HAP-1 (cell line): Measurements from ENCODE around the gene GDPD5.

ENCODE experiments used
- DNase-seq, 2 experiments: peaks; one replicate each; pipeline ENCODE4 v3.0.0-alpha.2; 2016 to 2020; ENCODE audit warnings: low spot score in 2 of 2
- H3K27me3 ChIP-seq: fragments of 250-450 bp; sonication (Bioruptor Pico); 2 replicates; pipeline ENCODE4 v1.5.1; 2020; ENCODE audit warnings: low read depth, mild to moderate bottlenecking, moderate library complexity
- H3K36me3 ChIP-seq: fragments of 250-450 bp; sonication (Bioruptor Pico); replicated peaks from 2 replicates; pipeline ENCODE4 v1.5.1; 2020; ENCODE audit warnings: mild to moderate bottlenecking
- H3K4me1 ChIP-seq: fragments of 250-450 bp; sonication (Bioruptor Pico); 2 replicates; pipeline ENCODE4 v1.5.1; 2020; ENCODE audit warnings: mild to moderate bottlenecking
- H3K4me3 ChIP-seq: fragments of 250-450 bp; sonication (Bioruptor Pico); 2 replicates; pipeline ENCODE4 v1.5.1; 2020; ENCODE audit warnings: mild to moderate bottlenecking, moderate library complexity
- H3K9me3 ChIP-seq: fragments of 250-450 bp; sonication (Bioruptor Pico); 2 replicates; pipeline ENCODE4 v1.5.1; 2020; ENCODE audit warnings: mild to moderate bottlenecking, moderate library complexity
- in situ Hi-C: fragments of 300-500 bp; cut with MboI; formaldehyde crosslinking; loops from 3 replicates; pipeline ENCODE4 v1.14.3; 2020; ENCODE audit warnings: low sequenced_read_pairs, inconsistent platforms, mixed read lengths

GDPD5 gene

DNA sequence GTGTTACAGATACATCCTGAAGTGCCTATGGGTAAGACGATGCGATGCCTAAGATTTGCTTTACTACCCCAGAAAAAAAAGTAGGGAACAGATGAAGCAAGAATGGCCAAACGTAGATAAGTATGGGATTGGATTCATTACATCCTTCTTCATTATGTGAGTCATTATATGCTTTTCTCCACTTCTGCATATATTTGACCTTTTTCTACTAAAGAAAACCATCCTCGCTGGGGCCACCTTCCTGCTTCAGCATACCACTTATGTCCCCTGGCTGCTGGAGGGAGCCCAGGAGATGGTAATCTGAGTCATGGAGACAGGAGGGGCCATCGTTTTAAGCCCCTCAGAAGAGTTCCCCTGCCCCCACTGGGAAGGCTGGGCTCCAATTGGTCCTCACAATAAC, 78.3 kb downstream of the GDPD5 start:
- Histone ChIP-seq H3K36me3 (no peaks in the 10 kb centered on the region), H3K9me3 (no peaks in the 10 kb centered on the region; the same call in 1 of the 2 replicates), H3K4me3 (no peak overlapping the region), H3K27me3 (no peaks in the 10 kb centered on the region), H3K4me1 (no peaks in the 10 kb centered on the region)
- no peak for DNase-seq
- in situ Hi-C loops = loop anchor here (5.0 kb wide), 1 partner anchor 90 kb away; no protein-coding TSS in a partner anchor

DNA sequence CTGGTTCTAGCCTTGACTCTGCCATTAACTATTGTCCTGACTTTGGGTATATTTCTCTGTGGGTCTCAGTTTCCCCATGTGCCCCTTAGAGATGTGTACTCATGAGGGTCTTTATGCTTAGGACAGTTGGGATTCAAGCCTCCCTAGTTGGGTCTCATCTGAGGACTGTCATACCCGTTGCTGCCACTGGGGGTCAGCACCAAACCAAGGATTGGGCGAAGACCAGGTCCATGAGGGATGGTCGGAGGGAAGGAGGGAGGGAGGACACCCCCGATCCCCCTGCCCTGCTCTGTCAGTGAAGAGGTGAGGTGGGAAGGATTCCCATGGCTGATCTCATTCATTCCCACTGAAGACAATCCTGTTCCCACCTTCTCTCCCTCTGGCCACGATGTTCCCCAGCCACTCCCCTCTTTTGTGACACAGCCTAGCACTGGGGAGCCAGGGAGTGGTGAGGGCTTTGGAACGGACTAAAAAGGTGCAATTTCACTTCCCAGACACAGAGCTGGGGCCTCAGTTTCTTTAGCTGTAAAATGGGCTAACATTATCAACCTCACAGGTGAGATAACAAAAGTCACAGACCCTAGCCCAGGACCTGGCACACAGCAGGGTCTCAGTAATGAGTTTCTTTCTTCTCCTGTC, 80.3 kb downstream of the GDPD5 start:
- Histone ChIP-seq H3K27me3 (no peaks in the 10 kb centered on the region), H3K9me3 (no peaks in the 10 kb centered on the region)
- in situ Hi-C loops = loop anchor here (5.0 kb wide), 1 partner anchor 92 kb away; no protein-coding TSS in a partner anchor

DNA sequence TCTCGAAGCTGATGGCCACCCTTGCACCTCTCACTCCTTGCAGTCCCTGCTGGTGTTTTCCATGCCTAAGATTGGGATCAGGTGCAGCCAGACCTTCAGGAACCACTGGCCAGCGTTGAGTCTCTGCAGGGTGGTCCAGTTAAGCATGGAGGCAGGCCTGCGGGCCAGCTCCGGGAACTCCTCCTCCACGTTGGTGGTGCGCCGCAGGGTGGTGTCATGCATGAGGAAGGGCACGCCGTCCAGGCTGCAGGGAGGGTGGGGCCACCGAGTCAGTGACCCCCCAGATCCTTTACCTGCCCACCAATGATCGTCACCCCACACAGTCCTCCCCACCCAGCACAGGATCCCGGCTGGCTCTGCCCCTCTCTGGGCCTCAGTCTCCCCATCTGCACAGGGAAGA, 82.7 kb downstream of the GDPD5 start:
- no peak overlapping the region for H3K4me3 ChIP-seq
- no peaks in the 10 kb centered on the region for H3K27me3 ChIP-seq
- no peak for DNase-seq
- no peaks in the 10 kb centered on the region for H3K36me3 ChIP-seq
- in situ Hi-C loops = no loop called here
- no peaks in the 10 kb centered on the region for H3K9me3 ChIP-seq
- no peaks in the 10 kb centered on the region for H3K4me1 ChIP-seq

More for the DNA sequence above, 80.3 kb downstream of the GDPD5 start:
- no peaks in the 10 kb centered on the region for H3K4me1 ChIP-seq
- no peaks in the 10 kb centered on the region for H3K36me3 ChIP-seq
- DNase-seq = peak; percentile 37 to 86
- no peak overlapping the region for H3K4me3 ChIP-seq

DNA sequence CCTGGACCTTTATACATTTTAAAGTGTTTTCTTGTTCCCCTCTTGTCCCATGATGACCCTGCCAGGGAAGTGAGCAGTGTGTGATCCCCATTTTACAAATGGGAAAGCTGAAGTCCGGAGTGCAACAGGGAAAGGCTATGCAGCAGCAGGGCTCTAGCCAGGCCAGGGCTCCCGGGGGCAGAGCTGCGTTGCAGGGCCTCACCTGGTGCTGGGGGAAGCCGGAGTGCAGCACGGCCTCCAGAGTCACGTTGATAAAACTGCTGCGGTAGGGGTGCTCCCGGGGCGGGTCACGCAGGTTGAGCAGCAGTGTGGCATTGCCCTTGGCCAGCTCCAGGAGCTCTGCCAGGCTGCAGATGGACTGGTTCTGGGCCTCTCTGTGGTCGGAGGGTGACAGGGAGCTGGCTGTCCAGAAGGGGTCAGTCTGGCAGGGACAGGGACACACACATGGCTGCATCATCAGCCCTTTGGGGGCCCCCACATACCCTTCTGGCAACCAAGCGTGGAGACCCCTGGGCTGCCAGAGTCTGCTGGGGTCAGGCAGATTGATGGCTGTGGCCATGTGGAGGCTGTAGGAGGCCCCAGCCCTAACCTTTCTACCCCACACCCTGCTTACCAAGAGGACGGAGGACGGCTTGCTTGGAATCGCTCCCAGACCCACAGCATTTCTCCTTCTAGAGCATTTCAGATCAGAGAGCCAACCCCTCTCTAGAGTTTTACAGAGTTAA, 83.4 kb downstream of the GDPD5 start:
- in situ Hi-C loops = no loop called here
- no peak overlapping the region for H3K4me3 ChIP-seq
- H3K36me3 ChIP-seq = no peaks in the 10 kb centered on the region
- no peak for DNase-seq
- H3K27me3 ChIP-seq = no peaks in the 10 kb centered on the region
- no peaks in the 10 kb centered on the region for H3K9me3 ChIP-seq
- no peaks in the 10 kb centered on the region for H3K4me1 ChIP-seq

DNA sequence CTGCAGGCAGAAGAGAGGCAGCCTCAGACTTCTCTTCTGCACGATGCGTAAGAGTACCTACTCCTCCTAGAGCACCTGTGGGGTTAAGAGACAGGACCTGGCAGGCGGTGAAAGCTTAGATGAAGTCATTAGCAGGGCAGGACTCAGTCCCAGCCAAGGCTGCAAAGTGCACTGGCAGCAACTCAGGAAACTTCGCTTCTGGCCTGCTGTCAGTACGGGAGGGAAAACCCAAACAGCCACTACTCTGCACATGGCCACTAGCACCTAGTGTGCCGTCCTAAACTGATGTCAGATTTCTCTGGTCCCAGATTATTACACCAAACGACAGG, 84.0 kb downstream of the GDPD5 start:
- DNase-seq = no peak
- no peaks in the 10 kb centered on the region for H3K9me3 ChIP-seq
- no peaks in the 10 kb centered on the region for H3K36me3 ChIP-seq
- no peaks in the 10 kb centered on the region for H3K4me1 ChIP-seq
- no peaks in the 10 kb centered on the region for H3K27me3 ChIP-seq
- H3K4me3 ChIP-seq = no peak overlapping the region
- in situ Hi-C loops = no loop called here

- no peaks in the 10 kb centered on the region for H3K36me3 ChIP-seq
- H3K4me3 ChIP-seq = no peak overlapping the region
- in situ Hi-C loops = no loop called here
- no peaks in the 10 kb centered on the region for H3K4me1 ChIP-seq
- H3K27me3 ChIP-seq = no peaks in the 10 kb centered on the region
- H3K9me3 ChIP-seq = no peaks in the 10 kb centered on the region
- DNase-seq = no peak
Measured at GRCh38 chr11:75440960-75441803, 84.6 kb downstream of the GDPD5 start.

DNA sequence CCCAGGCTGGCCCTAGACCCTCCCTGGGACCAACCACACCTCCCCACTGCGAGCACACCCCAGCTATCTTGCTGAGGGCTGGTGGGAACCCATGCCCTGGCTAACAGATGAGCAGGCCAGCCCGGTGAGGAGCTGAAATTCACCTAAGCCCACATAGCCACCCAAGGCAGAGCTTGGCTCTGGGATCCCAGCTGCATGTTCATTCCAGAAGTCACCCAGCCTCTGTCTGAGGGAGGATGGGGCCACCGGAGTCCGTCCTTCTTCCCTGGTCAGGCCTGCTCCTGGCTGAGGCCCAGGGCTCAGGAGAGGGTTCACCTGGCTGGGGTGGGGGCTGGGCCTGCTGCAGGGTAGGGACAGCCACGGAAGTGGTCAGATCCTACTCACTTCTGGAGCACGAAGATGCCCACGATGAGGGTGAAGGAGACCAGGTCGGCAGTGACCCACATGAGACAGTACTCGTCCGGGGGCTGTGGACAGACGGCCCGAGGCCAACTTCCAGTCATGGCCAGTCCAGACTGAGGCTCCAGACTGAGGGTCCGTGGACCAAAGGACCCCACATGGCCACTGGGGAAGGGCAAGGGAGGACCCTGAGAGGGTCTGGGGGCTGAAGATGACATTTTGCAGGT, 86.1 kb downstream of the GDPD5 start:
- no peaks in the 10 kb centered on the region for H3K4me1 ChIP-seq
- DNase-seq = no peak
- no peaks in the 10 kb centered on the region for H3K36me3 ChIP-seq
- no peaks in the 10 kb centered on the region for H3K9me3 ChIP-seq
- in situ Hi-C loops = no loop called here
- H3K4me3 ChIP-seq = no peak overlapping the region
- no peaks in the 10 kb centered on the region for H3K27me3 ChIP-seq

DNA sequence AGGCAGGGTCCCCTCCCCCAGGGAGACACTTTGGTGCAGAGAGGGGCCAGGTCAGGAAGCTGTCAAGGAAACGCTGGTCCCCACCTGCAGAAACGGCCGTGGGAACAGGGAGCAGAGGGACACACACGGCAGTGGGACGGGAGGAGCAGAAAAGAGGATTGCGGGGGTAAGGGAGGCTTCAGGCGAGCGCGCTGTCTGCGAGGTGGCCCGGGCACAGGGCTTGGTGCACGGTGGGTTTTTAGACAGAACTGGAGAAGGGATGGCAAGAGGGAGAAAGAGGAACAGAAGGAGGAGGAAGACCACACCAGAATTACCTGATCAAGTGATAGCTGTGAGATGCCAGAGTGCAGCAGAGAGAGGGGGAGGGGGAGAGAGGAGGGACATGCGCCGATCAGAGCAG, 86.7 kb downstream of the GDPD5 start:
- no peaks in the 10 kb centered on the region for H3K27me3 ChIP-seq
- no peak for DNase-seq
- in situ Hi-C loops = no loop called here
- H3K4me1 ChIP-seq = no peaks in the 10 kb centered on the region
- no peak overlapping the region for H3K4me3 ChIP-seq
- no peaks in the 10 kb centered on the region for H3K9me3 ChIP-seq
- H3K36me3 ChIP-seq = no peaks in the 10 kb centered on the region

DNA sequence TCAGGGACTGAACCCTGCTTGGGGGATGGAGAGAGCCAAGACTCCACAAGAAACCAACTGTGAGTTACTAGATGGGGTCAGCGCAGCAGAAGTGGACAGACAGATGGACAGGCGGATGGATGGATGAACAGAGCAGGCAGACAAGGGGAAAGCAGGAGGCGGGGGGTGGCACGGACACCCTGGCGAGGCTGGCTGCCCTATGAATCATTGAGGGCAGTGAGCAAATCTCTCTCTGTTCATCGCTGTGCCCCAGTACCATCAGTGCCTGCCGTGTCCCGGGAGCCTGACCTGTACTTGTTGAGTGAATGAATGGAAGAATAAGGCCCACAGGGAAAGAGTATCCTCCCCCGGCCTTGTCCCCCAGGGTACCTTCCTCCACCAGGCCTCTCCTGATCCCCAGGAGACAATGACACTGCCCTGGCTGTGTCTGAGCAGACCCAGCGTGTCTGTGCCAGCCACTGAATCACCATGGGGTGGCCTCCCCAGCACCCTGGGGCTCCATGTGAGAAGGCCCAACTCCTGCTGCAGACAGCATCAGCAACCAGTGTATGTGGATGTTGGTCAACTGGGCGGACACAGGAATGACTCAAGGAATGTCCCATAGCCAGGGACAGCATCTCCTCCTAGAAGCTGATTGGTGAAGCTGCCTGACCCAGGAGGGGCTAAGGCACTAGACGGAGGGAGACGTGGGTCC, 87.6 kb downstream of the GDPD5 start:
- no peak for DNase-seq
- no peaks in the 10 kb centered on the region for H3K27me3 ChIP-seq
- in situ Hi-C loops = no loop called here

DNA sequence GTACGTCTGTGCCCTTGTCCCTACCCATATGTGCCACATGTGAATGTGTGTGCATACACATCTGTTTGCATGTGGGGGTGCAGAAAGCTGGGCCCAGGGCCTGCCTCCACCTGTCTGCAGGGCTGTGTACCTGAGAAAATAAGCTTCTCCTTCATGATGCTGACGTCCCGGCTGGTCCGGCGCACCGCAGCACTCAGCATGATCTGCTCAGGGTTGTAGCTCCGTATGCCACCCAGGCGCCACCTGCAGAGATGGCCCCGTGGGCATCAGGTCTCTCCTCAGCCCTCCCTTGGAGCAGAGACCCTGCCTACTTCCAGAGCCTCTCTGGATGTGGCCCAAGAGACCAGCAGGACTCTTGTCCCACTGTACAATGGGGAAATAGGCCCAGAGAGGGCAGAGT, 88.9 kb downstream of the GDPD5 start:
- no peak for DNase-seq
- in situ Hi-C loops = no loop called here
- H3K4me3 ChIP-seq = no peak overlapping the region

More for the DNA sequence above, 87.6 kb downstream of the GDPD5 start:
- Histone ChIP-seq H3K36me3 (no peaks in the 10 kb centered on the region), H3K4me3 (no peak overlapping the region), H3K9me3 (no peaks in the 10 kb centered on the region), H3K4me1 (no peaks in the 10 kb centered on the region)

GRCh38 chr11:75435571-75435925, 90.2 kb downstream of the GDPD5 start:
- Histone ChIP-seq H3K4me3 (no peak overlapping the region), H3K4me1 (no peaks in the 10 kb centered on the region), H3K36me3 (no peaks in the 10 kb centered on the region), H3K27me3 (peaks cover 20% of the 10 kb centered on the region), H3K9me3 (no peaks in the 10 kb centered on the region)
- in situ Hi-C loops = no loop called here
- DNase-seq = no peak

More for the DNA sequence above, 88.9 kb downstream of the GDPD5 start:
- H3K27me3 ChIP-seq = peaks cover 8% of the 10 kb centered on the region
- no peaks in the 10 kb centered on the region for H3K4me1 ChIP-seq
- H3K9me3 ChIP-seq = no peaks in the 10 kb centered on the region
- no peaks in the 10 kb centered on the region for H3K36me3 ChIP-seq

- Histone ChIP-seq H3K4me3 (no peak overlapping the region), H3K27me3 (peaks cover 23% of the 10 kb centered on the region), H3K4me1 (no peaks in the 10 kb centered on the region), H3K9me3 (no peaks in the 10 kb centered on the region), H3K36me3 (no peaks in the 10 kb centered on the region)
- no peak for DNase-seq
- in situ Hi-C loops = no loop called here
Measured at GRCh38 chr11:75434886-75435570, 90.7 kb downstream of the GDPD5 start.

DNA sequence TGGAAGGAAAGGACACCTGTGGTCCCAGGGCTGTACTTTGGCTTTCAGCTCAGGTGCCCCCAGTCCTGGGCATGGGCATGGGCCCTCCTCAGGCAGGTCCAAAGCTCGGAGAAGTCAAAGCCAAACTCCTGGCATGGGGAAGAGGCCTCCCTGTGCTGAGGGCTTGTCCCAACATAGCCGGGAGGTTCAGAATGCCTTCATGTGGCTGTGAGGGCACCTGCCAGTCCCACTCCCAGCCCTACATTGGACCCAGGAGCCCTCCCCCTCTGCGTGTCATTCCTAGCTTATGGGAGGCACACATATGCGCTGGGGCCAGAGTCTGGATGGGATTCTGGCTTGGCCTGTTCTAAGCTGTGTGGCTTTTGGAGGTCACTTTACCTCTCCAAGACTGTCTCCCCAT, 91.7 kb downstream of the GDPD5 start:
- DNase-seq = no peak
- in situ Hi-C loops = no loop called here
- Histone ChIP-seq H3K27me3 (peaks cover 30% of the 10 kb centered on the region), H3K4me1 (no peaks in the 10 kb centered on the region), H3K36me3 (no peaks in the 10 kb centered on the region), H3K4me3 (no peak overlapping the region), H3K9me3 (no peaks in the 10 kb centered on the region)
